Stomach (tissue), 9 donors: ENCODE results near the gene WBP2. TPM values are rescaled to one million over a fixed set of nuclear protein-coding genes. Genes with fewer than 3 reads are reported as not detected.

Source experiments
- DNase-seq, 2 donors: peaks; one replicate each; pipeline versions ENCODE4 v3.0.0 to v3.0.0-alpha.2; 2013 to 2019
- H3K27ac ChIP-seq, 5 donors: fragments of 200-600 bp in 4 of 5; sonication (generic) in 4 of 5; one replicate each; pipeline ENCODE4 v1.5.1; 2013 to 2019; ENCODE audit warnings: mild to moderate bottlenecking in 1 of 5, moderate library complexity in 1 of 5
- H3K27me3 ChIP-seq, 3 donors: fragments of 200-600 bp; sonication (generic); one replicate each; pipeline ENCODE4 v1.5.1; 2017 to 2019; ENCODE audit warnings: mixed run types in 1 of 3
- H3K36me3 ChIP-seq, 4 donors: fragments of 200-600 bp; sonication (generic); 1 replicate in 3 of 4; 2 replicates in 1 of 4; pipeline ENCODE4 v1.5.1; 2016 to 2019
- H3K4me1 ChIP-seq, 4 donors: fragments of 200-600 bp; sonication (generic); one replicate each; pipeline ENCODE4 v1.5.1; 2016 to 2019
- H3K4me3 ChIP-seq, 4 donors: fragments of 200-600 bp; sonication (generic) in 3 of 4; one replicate each; pipeline ENCODE4 v1.5.1; 2016 to 2019; ENCODE audit warnings: mild to moderate bottlenecking in 1 of 4
- H3K9me3 ChIP-seq, 4 donors: fragments of 200-600 bp; sonication (generic); one replicate each; pipeline ENCODE4 v1.5.1; 2016 to 2019
- CTCF ChIP-seq, 7 experiments: fragments of 450-650 bp in 4 of 7; fragments of 200-600 bp in 3 of 7; sonication (generic) in 3 of 7; IDR thresholded peaks; one replicate each; pipeline ENCODE4 v1.5.1; 2016 to 2019; ENCODE audit warnings: antibody characterized with exemption in 7 of 7, control low read depth in 2 of 7, mild to moderate bottlenecking in 1 of 7
- EP300 ChIP-seq: sonication (generic); formaldehyde crosslinking; IDR thresholded peaks from one replicate; pipeline ENCODE4 v1.6.1; 2017; ENCODE audit warnings: antibody characterized with exemption
- POLR2A ChIP-seq, 4 donors: fragments of 450-650 bp; IDR thresholded peaks; one replicate each; pipeline ENCODE4 v1.6.1; 2016; ENCODE audit warnings: antibody characterized with exemption in 4 of 4, control low read depth in 2 of 4, mild to moderate bottlenecking in 1 of 4, moderate library complexity in 1 of 4
- POLR2AphosphoS5 ChIP-seq, 3 donors: sonication (generic); formaldehyde crosslinking; IDR thresholded peaks; one replicate each; pipeline ENCODE4 v1.6.1; 2016; ENCODE audit warnings: antibody characterized with exemption in 3 of 3
- WGBS, 5 donors: extraction: QIAGEN DNeasy Blood & Tissue Kit in 3 of 5; methylation state at CpG; one replicate each; pipeline versions ENCODE4 v1.1.5 to v1.1.7; 2013 to 2018; 5-methylcytosine and 5-hydroxymethylcytosine counted together
- intact Hi-C: fragments of 100-400 bp; cut with DNase I; formaldehyde crosslinking; loops from one replicate; pipeline ENCODE4 v1.15.1; 2023; ENCODE audit warnings: low total_unique reads
- polyA plus RNA-seq, 3 donors: library from polyadenylated mRNA; stranded (reverse); fragments of 200-250 nt; gene quantifications; one replicate each; pipeline ENCODE4 v1.2.3, GENCODE V29; 2013
- total RNA-seq, 5 donors: library from RNA; depleted of rRNA; stranded (reverse); fragments of >200 nt; gene quantifications; one replicate each; pipeline versions ENCODE4 v1.1.0 to v1.2.3, GENCODE V29; 2014 to 2016
- donor health status: healthy with polysubstance abuse.
- donor health status: Bipolar disorder and iron deficiency.
- donor health status: healthy.

WBP2 gene
- total and polyA plus RNA-seq, 8 donors, result 28.6 to 122 (median 72.5) TPM

- DNase-seq, result no peak
- Histone ChIP-seq H3K27ac (no peak overlapping the region), H3K9me3 (no peaks in the 10 kb centered on the region), H3K4me1 (peaks cover 17 to 45% (median 40%) of the 10 kb centered on the region in 4 donors), H3K36me3 (peaks cover 43 to 59% (median 57%) of the 10 kb centered on the region in 4 donors), H3K4me3 (no peak overlapping the region), H3K27me3 (no peaks in the 10 kb centered on the region)
- intact Hi-C loops, result no loop called here
- WGBS, 5 donors, result 83 to 92% (median 86%) methylated on average over 11 to 13 of the region's 13 CpGs
- TF ChIP-seq CTCF (IDR thresholded peaks at IDR 0.05) (no peak), EP300 (no peak), POLR2AphosphoS5 (IDR thresholded peaks at IDR 0.05) (no peak)
These were observed 45.8 kb upstream of the WBP2 start for GRCh38 chr17:75900691-75901533.

- TF ChIP-seq EP300 (no peak), POLR2AphosphoS5 (IDR thresholded peaks at IDR 0.05) (no peak), POLR2A (IDR thresholded peaks at IDR 0.05) (no peak), CTCF (IDR thresholded peaks at IDR 0.05) (no peak)
- Histone ChIP-seq H3K27ac (no peak overlapping the region), H3K4me3 (no peak overlapping the region), H3K36me3 (peaks cover 43 to 59% (median 57%) of the 10 kb centered on the region in 4 donors), H3K9me3 (no peaks in the 10 kb centered on the region), H3K4me1 (peaks cover 21 to 46% (median 43%) of the 10 kb centered on the region in 4 donors), H3K27me3 (no peaks in the 10 kb centered on the region)
- no peak for DNase-seq
- intact Hi-C loops, result no loop called here
- WGBS, 5 donors, result 90 to 95% (median 94%) methylated on average over 17 to 23 of the region's 23 CpGs
These were observed 44.8 kb upstream of the WBP2 start for GRCh38 chr17:75899767-75900468.

- peaks cover 43 to 59% (median 57%) of the 10 kb centered on the region in 4 donors for H3K36me3 ChIP-seq
- intact Hi-C loops, result no loop called here
- no peak overlapping the region for H3K27ac ChIP-seq
- TF ChIP-seq CTCF (IDR thresholded peaks at IDR 0.05) (no peak), POLR2A (IDR thresholded peaks at IDR 0.05) (no peak), POLR2AphosphoS5 (IDR thresholded peaks at IDR 0.05) (no peak), EP300 (no peak)
- H3K27me3 ChIP-seq, result no peaks in the 10 kb centered on the region
- WGBS, 5 donors, result 86 to 92% (median 90%) methylated on average over 13 of the region's 13 CpGs
- H3K4me3 ChIP-seq, result no peak overlapping the region
- H3K4me1 ChIP-seq, result peaks cover 27 to 52% (median 48%) of the 10 kb centered on the region in 4 donors
- no peaks in the 10 kb centered on the region for H3K9me3 ChIP-seq
- no peak for DNase-seq
These were observed 44.2 kb upstream of the WBP2 start for GRCh38 chr17:75899353-75899752.

GRCh38 chr17:75898791-75899190, 43.7 kb upstream of the WBP2 start:
- intact Hi-C loops, result no loop called here
- 90 to 100% (median 95%) methylated on average over 5 to 16 of the region's 16 CpGs for WGBS, 5 donors
- peaks cover 22 to 52% (median 47%) of the 10 kb centered on the region in 4 donors for H3K4me1 ChIP-seq
- H3K27me3 ChIP-seq, result no peaks in the 10 kb centered on the region
- no peaks in the 10 kb centered on the region for H3K9me3 ChIP-seq
- TF ChIP-seq POLR2A (IDR thresholded peaks at IDR 0.05), result no peak
- TF ChIP-seq CTCF (IDR thresholded peaks at IDR 0.05), result no peak
- TF ChIP-seq EP300, result no peak
- TF ChIP-seq POLR2AphosphoS5 (IDR thresholded peaks at IDR 0.05), result no peak
- peaks cover 43 to 59% (median 57%) of the 10 kb centered on the region in 4 donors for H3K36me3 ChIP-seq
- no peak for DNase-seq
- H3K27ac ChIP-seq, result no peak overlapping the region
- H3K4me3 ChIP-seq, result no peak overlapping the region
